ENCODE measurements around the gene SIT1.

SIT1 gene

GRCh38 chr9:35606726-35607125, 44.0 kb downstream of the SIT1 start:
- DNase-seq (ENCODE audit: low read depth in 1 of 2, low spot score in 1 of 2) = no peak

GRCh38 chr9:35606138-35606504, 44.6 kb downstream of the SIT1 start:
- DNase-seq (ENCODE audit: low read depth in 1 of 2, low spot score in 1 of 2) = no peak

- peak in 1 of 2 donors; percentile 10 for DNase-seq (ENCODE audit: low read depth in 1 of 2, low spot score in 1 of 2)
These were observed 45.2 kb downstream of the SIT1 start for GRCh38 chr9:35605351-35606137.

- DNase-seq (ENCODE audit: low read depth in 1 of 2, low spot score in 1 of 2) = peak; percentile 72 to 77
These were observed 46.0 kb downstream of the SIT1 start, which contains the start of gene TESK1 for GRCh38 chr9:35604578-35605350. Gene TESK1, plus strand, starts transcription at chr9:35605262. Its CDS starts 358 bp downstream, at chr9:35605620.

GRCh38 chr9:35603986-35604577, 46.6 kb downstream of the SIT1 start:
- DNase-seq (ENCODE audit: low read depth in 1 of 2, low spot score in 1 of 2) = peak; percentile 97 to 99

- no peak for DNase-seq (ENCODE audit: low read depth in 1 of 2, low spot score in 1 of 2)
These were observed 47.2 kb downstream of the SIT1 start for GRCh38 chr9:35603506-35603985.

- DNase-seq (ENCODE audit: low read depth in 1 of 2, low spot score in 1 of 2) = no peak
These were observed 50.7 kb downstream of the SIT1 start for GRCh38 chr9:35599763-35600604.
